HL-60 (cell line): ENCODE measurements around the gene CD209.
A peak's percentile ranks its signal among the peaks of the same experiment; 100 is the strongest.

ENCODE experiments used
- DNase-seq, 2 experiments: peaks; one replicate each; pipeline ENCODE4 v3.0.0-alpha.2; 2010 to 2020; ENCODE audit warnings: low read depth in 1 of 2, low spot score in 1 of 2
- H3K27ac ChIP-seq: fragments of 250-450 bp; sonication (Bioruptor Pico); replicated peaks from 2 replicates; pipeline ENCODE4 v1.5.1; 2020; ENCODE audit warnings: mild to moderate bottlenecking, moderate library complexity
- H3K27me3 ChIP-seq: fragments of 250-450 bp; sonication (Bioruptor Pico); 2 replicates; pipeline ENCODE4 v1.5.1; 2021; ENCODE audit warnings: mild to moderate bottlenecking, moderate library complexity; ENCODE audit not compliant: insufficient read depth, poor library complexity, severe bottlenecking
- H3K4me3 ChIP-seq: replicated peaks from 2 replicates; pipeline ENCODE4 v1.5.1; 2011; ENCODE audit warnings: mild to moderate bottlenecking, control low read depth, low read length; ENCODE audit not compliant: insufficient read depth
- GABPA ChIP-seq: IDR thresholded peaks from 2 replicates; pipeline ENCODE4 v1.6.1; 2012; ENCODE audit warnings: low read depth
- POLR2AphosphoS5 ChIP-seq: IDR thresholded peaks from 2 replicates; pipeline ENCODE4 v1.6.1; 2012; ENCODE audit warnings: low read depth
- SPI1 ChIP-seq: IDR thresholded peaks from 2 replicates; pipeline ENCODE4 v1.6.1; 2012; ENCODE audit warnings: low read depth, mild to moderate bottlenecking, borderline replicate concordance
- TF ChIP-seq, protein P1 (sequence below): IDR thresholded peaks from one replicate; pipeline ENCODE4 v1.5.1; 2011; ENCODE audit warnings: low read length, control low read depth, inconsistent platforms; ENCODE audit not compliant: insufficient read depth
- TF ChIP-seq, protein P2 (sequence below): IDR thresholded peaks from 2 replicates; pipeline ENCODE4 v1.6.1; 2012; ENCODE audit warnings: low read depth; ENCODE audit not compliant: insufficient replicate concordance

The CD209 gene

DNA sequence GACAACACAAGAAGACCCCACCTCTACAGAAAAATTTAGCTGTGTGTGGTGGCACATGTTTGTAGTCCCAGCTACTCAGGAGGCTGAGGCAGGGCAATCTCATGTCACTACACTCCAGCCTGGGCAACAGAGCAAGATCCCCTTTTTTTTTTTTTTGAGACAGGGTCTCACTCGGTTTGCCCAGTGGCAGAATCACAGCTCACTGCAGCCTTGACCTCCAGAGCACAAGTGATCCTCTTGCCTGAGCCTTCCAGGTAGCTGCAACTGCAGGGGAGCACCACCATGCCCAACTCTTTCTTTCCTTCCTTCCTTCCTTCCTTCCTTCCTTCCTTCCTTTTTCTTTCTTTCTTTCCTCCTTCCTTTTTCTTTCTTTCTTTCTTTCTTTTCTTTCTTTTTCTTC is 11.2 kb downstream of the CD209 start:
- no peak overlapping the region for H3K27ac ChIP-seq
- no peaks in the 10 kb centered on the region for H3K27me3 ChIP-seq

DNA sequence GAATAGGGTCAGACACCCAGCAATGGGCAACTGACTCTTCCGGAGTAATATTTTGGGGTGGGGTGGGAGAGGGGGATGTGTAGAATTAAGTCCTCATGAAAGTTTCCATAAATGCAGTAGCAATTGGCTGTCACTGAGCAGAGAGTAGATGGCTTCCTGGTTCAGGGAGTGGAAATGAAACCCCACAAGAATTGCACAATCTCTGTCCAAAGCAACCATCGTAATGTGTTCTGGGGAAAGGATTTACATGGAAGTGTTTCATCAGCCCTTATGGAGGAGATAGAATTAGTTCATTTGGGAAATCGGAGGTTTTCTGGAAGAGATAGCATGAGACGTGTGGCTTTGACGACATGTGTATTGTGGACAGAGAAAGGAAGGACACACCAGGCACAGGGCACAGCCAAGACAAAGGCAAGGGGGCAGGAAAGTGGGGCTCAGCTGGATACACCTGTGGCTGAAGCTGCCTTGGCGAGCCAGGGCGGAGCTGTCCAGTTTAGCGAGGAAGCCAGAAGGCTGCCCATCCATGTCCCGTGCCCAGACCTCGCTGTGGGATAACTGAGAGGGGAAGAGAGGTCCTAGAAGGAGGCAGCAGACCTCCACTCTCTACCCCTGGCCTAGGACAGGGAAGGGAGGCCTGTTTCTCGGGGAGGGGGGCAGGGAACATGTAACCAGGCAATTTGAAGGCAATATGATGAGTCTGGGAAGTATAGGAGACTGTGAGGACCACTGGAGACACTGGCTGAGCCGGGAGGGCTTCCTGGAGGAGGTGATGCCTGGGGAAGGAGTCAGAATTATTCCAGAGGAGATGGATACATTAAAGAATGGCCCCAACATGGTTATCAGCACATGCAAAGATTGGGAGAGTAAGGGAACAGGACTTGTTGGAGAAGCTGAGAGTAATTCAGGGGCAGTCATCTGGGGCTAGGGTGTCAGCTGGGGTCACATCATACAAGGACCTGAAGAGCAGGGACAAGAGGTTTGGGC is 12.8 kb downstream of the CD209 start:
- peaks cover 3% of the 10 kb centered on the region for H3K27me3 ChIP-seq
- peak; percentile 70 to 89 for DNase-seq

More for the DNA sequence above, 11.2 kb downstream of the CD209 start:
- no peak overlapping the region for H3K4me3 ChIP-seq
- DNase-seq: no peak
- TF ChIP-seq, protein P1, sequence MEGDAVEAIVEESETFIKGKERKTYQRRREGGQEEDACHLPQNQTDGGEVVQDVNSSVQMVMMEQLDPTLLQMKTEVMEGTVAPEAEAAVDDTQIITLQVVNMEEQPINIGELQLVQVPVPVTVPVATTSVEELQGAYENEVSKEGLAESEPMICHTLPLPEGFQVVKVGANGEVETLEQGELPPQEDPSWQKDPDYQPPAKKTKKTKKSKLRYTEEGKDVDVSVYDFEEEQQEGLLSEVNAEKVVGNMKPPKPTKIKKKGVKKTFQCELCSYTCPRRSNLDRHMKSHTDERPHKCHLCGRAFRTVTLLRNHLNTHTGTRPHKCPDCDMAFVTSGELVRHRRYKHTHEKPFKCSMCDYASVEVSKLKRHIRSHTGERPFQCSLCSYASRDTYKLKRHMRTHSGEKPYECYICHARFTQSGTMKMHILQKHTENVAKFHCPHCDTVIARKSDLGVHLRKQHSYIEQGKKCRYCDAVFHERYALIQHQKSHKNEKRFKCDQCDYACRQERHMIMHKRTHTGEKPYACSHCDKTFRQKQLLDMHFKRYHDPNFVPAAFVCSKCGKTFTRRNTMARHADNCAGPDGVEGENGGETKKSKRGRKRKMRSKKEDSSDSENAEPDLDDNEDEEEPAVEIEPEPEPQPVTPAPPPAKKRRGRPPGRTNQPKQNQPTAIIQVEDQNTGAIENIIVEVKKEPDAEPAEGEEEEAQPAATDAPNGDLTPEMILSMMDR: no peak
- TF ChIP-seq SPI1 (no peak), GABPA (no peak)

DNA sequence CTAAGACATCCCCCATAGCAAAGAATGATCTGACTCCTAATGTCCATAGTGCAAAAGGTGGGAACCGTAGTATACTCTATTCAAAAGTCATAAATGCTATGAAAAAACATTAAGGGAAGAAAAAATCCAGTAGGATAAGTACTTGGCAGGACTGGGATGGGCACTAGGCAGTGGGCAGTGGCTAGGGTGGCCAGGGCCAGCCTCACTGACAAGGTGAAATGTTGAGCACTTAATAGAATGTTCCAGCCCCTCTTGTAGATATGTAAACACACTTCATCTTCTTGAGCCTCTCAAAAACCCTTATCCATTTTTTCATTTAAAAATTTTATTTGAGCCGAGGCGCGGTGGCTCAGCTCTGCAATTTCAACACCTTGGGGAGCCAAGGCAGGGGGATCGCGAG is 14.0 kb downstream of the CD209 start:
- no peak for DNase-seq
- Histone ChIP-seq H3K27me3 (peaks cover 3% of the 10 kb centered on the region), H3K4me3 (no peak overlapping the region), H3K27ac (no peak overlapping the region)
- TF ChIP-seq GABPA (no peak), SPI1 (no peak), POLR2AphosphoS5 (no peak)
- TF ChIP-seq, protein P1: no peak
- TF ChIP-seq, protein P2, sequence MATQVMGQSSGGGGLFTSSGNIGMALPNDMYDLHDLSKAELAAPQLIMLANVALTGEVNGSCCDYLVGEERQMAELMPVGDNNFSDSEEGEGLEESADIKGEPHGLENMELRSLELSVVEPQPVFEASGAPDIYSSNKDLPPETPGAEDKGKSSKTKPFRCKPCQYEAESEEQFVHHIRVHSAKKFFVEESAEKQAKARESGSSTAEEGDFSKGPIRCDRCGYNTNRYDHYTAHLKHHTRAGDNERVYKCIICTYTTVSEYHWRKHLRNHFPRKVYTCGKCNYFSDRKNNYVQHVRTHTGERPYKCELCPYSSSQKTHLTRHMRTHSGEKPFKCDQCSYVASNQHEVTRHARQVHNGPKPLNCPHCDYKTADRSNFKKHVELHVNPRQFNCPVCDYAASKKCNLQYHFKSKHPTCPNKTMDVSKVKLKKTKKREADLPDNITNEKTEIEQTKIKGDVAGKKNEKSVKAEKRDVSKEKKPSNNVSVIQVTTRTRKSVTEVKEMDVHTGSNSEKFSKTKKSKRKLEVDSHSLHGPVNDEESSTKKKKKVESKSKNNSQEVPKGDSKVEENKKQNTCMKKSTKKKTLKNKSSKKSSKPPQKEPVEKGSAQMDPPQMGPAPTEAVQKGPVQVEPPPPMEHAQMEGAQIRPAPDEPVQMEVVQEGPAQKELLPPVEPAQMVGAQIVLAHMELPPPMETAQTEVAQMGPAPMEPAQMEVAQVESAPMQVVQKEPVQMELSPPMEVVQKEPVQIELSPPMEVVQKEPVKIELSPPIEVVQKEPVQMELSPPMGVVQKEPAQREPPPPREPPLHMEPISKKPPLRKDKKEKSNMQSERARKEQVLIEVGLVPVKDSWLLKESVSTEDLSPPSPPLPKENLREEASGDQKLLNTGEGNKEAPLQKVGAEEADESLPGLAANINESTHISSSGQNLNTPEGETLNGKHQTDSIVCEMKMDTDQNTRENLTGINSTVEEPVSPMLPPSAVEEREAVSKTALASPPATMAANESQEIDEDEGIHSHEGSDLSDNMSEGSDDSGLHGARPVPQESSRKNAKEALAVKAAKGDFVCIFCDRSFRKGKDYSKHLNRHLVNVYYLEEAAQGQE: no peak

More for the DNA sequence above, 12.8 kb downstream of the CD209 start:
- no peak overlapping the region for H3K4me3 ChIP-seq
- H3K27ac ChIP-seq: peak overlapping the region; percentile 30; the same call in 1 of the 2 replicates
- TF ChIP-seq GABPA (no peak), SPI1 (no peak), POLR2AphosphoS5 (no peak)
- TF ChIP-seq, protein P2: no peak
- TF ChIP-seq, protein P1: no peak
